GM21619 (cell line): Measurements from ENCODE around the gene PDLIM1.
"Not testable (repeated sequence)": the region's sequence is repeated elsewhere in the genome, so short reads cannot be mapped to it uniquely, and the experiment has no call there.

Source experiments
- ATAC-seq: cut with Tn5 transposase; IDR thresholded peaks from one replicate; pipeline ENCODE4 v1.9.1; 2021; ENCODE audit not compliant: unreplicated experiment

Gene PDLIM1

GRCh38 chr10:95211606-95212279 lies 79.1 kb downstream of the PDLIM1 start:
- ATAC-seq, result no peak

DNA sequence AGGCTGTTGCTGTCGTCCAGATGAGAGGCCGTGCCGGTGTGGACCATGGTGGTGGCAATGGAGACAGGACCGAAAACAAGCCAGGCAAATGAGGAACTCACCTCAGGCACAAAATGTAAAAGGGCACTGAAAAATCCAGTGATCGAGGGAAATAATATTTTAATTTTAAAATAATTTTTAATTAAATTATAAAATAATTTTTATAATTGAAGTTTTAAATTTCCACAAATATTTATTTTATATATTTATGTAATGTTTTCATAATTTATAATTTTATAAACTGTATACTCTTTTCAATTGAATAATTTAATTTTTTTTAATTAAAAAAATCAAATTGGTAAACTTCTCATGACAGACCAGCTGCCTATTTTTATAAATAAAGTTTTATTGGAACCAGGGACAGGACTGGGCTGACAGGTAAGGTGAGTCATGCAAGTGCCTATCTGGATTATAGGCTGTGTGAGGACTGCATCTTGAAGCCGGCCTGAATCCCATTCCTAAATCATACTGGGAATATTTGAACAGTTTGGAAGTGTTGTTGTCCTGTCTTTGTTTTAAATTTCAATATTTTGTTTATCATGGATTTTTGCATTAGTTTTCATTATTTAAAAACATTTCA lies 81.2 kb downstream of the PDLIM1 start:
- no peak for ATAC-seq

- ATAC-seq, result no peak
These were observed 82.0 kb downstream of the PDLIM1 start for GRCh38 chr10:95208702-95209391.

DNA sequence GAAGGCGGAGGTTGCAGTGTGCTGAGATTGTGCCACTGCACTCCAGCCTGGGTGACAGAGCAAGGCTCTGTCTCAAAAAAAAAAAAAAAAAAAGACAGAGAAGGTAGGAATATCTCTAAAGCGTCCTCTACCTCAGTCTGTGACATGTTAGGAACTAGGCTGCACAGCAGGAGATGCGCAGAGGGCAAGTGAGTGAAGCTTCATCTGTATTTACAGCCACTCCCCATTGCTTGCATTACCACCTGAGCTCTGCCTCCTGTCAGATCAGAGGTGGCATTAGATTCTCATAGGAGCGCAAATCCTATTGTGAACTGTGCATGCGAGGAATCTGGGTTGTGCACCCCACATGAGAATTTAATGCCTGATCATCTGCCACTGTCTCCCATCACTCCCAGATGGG lies 87.9 kb downstream of the PDLIM1 start:
- not testable (repeated sequence) for ATAC-seq

- no peak for ATAC-seq
These were observed 89.1 kb downstream of the PDLIM1 start for GRCh38 chr10:95201736-95202135.

DNA sequence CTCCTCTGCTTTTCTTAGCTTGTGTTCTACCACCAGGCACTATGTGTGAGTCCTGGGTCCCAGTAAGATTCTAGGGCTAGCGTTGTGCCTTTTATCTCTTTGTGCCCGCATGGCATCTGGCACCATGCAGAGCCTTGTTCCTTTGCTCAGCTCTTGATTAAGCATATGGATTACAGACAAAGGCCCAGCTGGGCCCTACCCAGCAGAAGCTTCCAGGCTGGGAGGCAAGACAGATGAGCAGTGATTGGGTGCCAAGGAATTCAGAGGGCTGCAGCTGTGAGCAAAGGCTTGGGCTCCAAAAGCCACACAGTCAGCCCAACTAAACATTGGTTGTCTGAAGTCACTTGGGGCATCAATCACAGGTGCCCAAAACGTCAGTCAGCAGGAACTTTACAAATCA lies 94.8 kb downstream of the PDLIM1 start:
- no peak for ATAC-seq

DNA sequence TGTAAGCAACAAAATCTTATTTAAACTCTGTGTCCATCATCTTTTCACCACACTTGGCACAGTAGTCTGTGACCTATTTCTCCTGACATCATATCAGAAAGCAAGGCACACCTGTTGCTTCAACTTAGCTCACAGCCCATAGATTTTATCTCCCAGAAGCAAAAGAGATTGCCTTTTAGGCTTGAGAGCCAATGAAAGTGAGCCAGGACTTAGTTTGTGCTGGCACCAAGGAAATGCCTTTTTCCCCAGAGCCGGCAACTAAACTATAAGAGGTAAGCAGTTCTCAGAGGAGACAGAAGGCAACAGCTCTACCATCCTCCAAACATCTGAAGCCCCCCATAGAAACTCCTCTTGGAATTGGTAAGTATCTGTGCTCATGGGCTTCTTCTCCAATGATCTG lies 96.9 kb downstream of the PDLIM1 start, which contains the start of gene ACSM6:
Gene ACSM6, plus strand, starts transcription at position 295 of the 400 bp plus-strand sequence. CDS start 248 bp downstream, outside the sequence.
- ATAC-seq, result no peak

DNA sequence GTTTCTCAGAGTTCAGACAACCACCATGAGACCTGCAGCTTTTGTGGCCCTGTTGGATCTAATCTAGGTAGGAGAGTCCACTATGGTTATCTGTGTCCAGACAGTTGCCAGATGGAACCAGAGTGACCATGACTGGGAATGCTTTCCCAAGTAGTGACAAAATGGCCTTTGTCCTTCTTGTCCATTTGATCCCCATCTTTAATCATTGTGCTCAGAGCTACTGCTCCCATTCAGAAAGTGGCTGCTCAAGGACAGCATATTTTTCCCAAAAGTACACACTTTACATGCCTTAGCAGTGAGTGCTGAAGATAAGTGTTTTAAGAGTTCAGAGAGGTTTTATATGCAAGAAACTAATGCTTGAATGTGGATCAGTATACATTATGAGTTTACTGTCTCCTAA lies 102.2 kb downstream of the PDLIM1 start:
- no peak for ATAC-seq

- ATAC-seq, result no peak
These were observed 103.2 kb downstream of the PDLIM1 start for GRCh38 chr10:95187617-95188016.
